SH-SY5Y (cell line): ENCODE measurements around the gene GRAP2.

Experiments
- GATA2 ChIP-seq: IDR thresholded peaks from 2 replicates; pipeline ENCODE4 v1.6.1; 2011; ENCODE audit warnings: mild to moderate bottlenecking, low read depth, low read length
- GATA3 ChIP-seq: IDR thresholded peaks from 2 replicates; pipeline ENCODE4 v1.6.1; 2011; ENCODE audit warnings: low read depth, mild to moderate bottlenecking, low read length, moderate library complexity

DNA sequence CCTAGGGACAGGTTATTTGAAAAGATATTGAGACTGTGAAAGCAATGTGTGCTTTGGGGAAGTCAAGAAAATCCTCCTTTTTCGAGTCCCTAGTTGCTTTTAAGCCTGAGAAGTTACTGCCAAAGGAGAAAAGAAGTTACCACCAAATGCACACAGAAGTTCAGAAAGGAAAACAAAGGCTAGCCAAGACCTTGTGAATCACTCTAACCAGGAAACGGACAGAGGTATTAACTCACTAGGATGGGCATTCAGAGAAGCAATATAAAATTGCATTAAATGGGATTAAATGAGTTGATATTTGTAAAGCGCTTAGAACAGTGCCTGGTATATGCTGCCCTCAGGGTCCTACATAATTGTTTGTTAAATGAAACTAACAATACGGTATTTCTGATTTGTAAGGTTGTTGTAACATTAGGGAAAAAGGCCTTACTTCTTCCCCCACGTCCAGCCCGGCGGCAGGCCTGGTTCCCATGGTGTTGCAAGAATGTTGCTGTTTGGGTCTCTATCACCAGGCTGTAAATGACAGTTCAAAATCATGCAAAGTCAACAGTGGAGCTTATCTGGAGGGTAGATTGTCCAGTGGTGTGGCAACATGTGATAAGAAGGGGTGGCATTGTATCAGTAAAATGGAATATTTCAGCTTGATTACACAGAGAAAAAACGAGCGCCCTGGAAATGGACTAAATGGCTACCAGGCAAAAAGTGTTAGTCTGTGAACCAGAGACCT is 66.4 kb downstream of the GRAP2 start:
- TF ChIP-seq GATA3 (no peak), GATA2 (no peak)
